IMR-90 (cell line): ENCODE data around the gene ALDH1L2.

Experiments
- ELK1 ChIP-seq: fragments of 150-350 bp; IDR thresholded peaks from 2 replicates; pipeline ENCODE4 v1.6.1; 2016; ENCODE audit warnings: low read depth, mild to moderate bottlenecking, low read length, moderate library complexity, borderline replicate concordance
- TF ChIP-seq, protein P1 (sequence below): conservative IDR thresholded peaks from 2 replicates; pipeline ENCODE4 v1.5.1; 2012; ENCODE audit warnings: mild to moderate bottlenecking, low read depth, low read length, improper control_type of control experiment

- TF ChIP-seq, protein P1, sequence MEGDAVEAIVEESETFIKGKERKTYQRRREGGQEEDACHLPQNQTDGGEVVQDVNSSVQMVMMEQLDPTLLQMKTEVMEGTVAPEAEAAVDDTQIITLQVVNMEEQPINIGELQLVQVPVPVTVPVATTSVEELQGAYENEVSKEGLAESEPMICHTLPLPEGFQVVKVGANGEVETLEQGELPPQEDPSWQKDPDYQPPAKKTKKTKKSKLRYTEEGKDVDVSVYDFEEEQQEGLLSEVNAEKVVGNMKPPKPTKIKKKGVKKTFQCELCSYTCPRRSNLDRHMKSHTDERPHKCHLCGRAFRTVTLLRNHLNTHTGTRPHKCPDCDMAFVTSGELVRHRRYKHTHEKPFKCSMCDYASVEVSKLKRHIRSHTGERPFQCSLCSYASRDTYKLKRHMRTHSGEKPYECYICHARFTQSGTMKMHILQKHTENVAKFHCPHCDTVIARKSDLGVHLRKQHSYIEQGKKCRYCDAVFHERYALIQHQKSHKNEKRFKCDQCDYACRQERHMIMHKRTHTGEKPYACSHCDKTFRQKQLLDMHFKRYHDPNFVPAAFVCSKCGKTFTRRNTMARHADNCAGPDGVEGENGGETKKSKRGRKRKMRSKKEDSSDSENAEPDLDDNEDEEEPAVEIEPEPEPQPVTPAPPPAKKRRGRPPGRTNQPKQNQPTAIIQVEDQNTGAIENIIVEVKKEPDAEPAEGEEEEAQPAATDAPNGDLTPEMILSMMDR, result no peak
- no peak for TF ChIP-seq ELK1
Observed at GRCh38 chr12:105060715-105061378, 23.4 kb downstream of the ALDH1L2 start.
